Astrocyte (in vitro differentiated cells and primary cell): ENCODE data around the gene RFX4. TPM values are rescaled to one million over a fixed set of nuclear protein-coding genes. Genes with fewer than 3 reads are reported as not detected.

Source experiments
- DNase-seq: peaks from one replicate; pipeline ENCODE4 v3.0.0-alpha.2; 2010; ENCODE audit warnings: low read depth
- FAIRE-seq: peaks from 2 replicates; lab custom pipeline; 2011; peaks lifted over from hg19 to GRCh38; lab: Jason Lieb, UNC
- H2AFZ ChIP-seq: 2 replicates; pipeline ENCODE4 v1.6.0; 2012; ENCODE audit warnings: low read depth, low read length, inconsistent platforms
- H3K27ac ChIP-seq: 2 replicates; pipeline ENCODE4 v1.5.1; 2011; ENCODE audit warnings: low read depth, low read length, inconsistent platforms
- H3K27me3 ChIP-seq: 2 replicates; pipeline ENCODE4 v1.6.0; 2011; ENCODE audit warnings: low read length, inconsistent platforms; ENCODE audit not compliant: insufficient read depth
- H3K36me3 ChIP-seq: 2 replicates; pipeline ENCODE4 v1.5.1; 2011; ENCODE audit warnings: low read length, inconsistent platforms; ENCODE audit not compliant: insufficient read depth
- H3K4me1 ChIP-seq: 2 replicates; pipeline ENCODE4 v1.5.1; 2011; ENCODE audit warnings: low read length, inconsistent platforms; ENCODE audit not compliant: insufficient read depth
- H3K4me2 ChIP-seq: 2 replicates; pipeline ENCODE4 v1.6.0; 2012; ENCODE audit warnings: low read length, inconsistent platforms
- H3K4me3 ChIP-seq: 2 replicates; pipeline ENCODE4 v1.5.1; 2011; ENCODE audit warnings: low read depth, mild to moderate bottlenecking, low read length, inconsistent platforms; ENCODE audit not compliant: insufficient read depth
- H3K79me2 ChIP-seq: 2 replicates; pipeline ENCODE4 v1.6.0; 2012; ENCODE audit warnings: mild to moderate bottlenecking, low read length, inconsistent platforms; ENCODE audit not compliant: insufficient read depth
- H3K9ac ChIP-seq: 2 replicates; pipeline ENCODE4 v1.6.0; 2012; ENCODE audit warnings: mild to moderate bottlenecking, low read length, inconsistent platforms
- H3K9me3 ChIP-seq: 2 replicates; pipeline ENCODE4 v1.5.1; 2012; ENCODE audit warnings: low read depth, mild to moderate bottlenecking, low read length, inconsistent platforms; ENCODE audit not compliant: insufficient read depth
- H4K20me1 ChIP-seq: 2 replicates; pipeline ENCODE4 v1.6.0; 2012; ENCODE audit warnings: low read length, inconsistent platforms; ENCODE audit not compliant: insufficient read depth
- H3K27ac Mint-ChIP-seq: one replicate; pipeline ENCODE4 v1.8.0; 2021; ENCODE audit warnings: mild to moderate bottlenecking, mixed read lengths; ENCODE audit not compliant: unreplicated experiment
- H3K27me3 Mint-ChIP-seq: one replicate; pipeline ENCODE4 v1.8.0; 2021; ENCODE audit warnings: low read depth, mixed read lengths; ENCODE audit not compliant: unreplicated experiment
- H3K36me3 Mint-ChIP-seq: one replicate; pipeline ENCODE4 v1.8.0; 2021; ENCODE audit warnings: low read depth, mixed read lengths; ENCODE audit not compliant: unreplicated experiment
- H3K4me1 Mint-ChIP-seq: one replicate; pipeline ENCODE4 v1.8.0; 2021; ENCODE audit warnings: low read depth, mixed read lengths; ENCODE audit not compliant: unreplicated experiment
- H3K4me3 Mint-ChIP-seq: one replicate; pipeline ENCODE4 v1.8.0; 2021; ENCODE audit warnings: mild to moderate bottlenecking, moderate library complexity, mixed read lengths; ENCODE audit not compliant: unreplicated experiment
- H3K9me3 Mint-ChIP-seq: one replicate; pipeline ENCODE4 v1.8.0; 2021; ENCODE audit warnings: mild to moderate bottlenecking, mixed read lengths; ENCODE audit not compliant: unreplicated experiment
- CTCF ChIP-seq: IDR thresholded peaks from 2 replicates; pipeline ENCODE4 v1.5.1; 2011; ENCODE audit warnings: low read depth, mild to moderate bottlenecking, inconsistent platforms, low read length, moderate library complexity; ENCODE audit not compliant: insufficient read depth
- EZH2 ChIP-seq: IDR thresholded peaks from 2 replicates; pipeline ENCODE4 v1.6.1; 2012; ENCODE audit warnings: mild to moderate bottlenecking, low read length, inconsistent platforms; ENCODE audit not compliant: insufficient read depth
- total RNA-seq: library from RNA; stranded (reverse); gene quantifications from 2 replicates; pipeline ENCODE4 v1.2.1, GENCODE V29; 2021

The RFX4 gene
- total RNA-seq, 1 donor from 2014 or later = 0.07 TPM

GRCh38 chr12:106675651-106676435, 93.0 kb downstream of the RFX4 start:
- H3K4me2 ChIP-seq = no peak overlapping the region
- no peak overlapping the region for H3K4me3 ChIP-seq
- no peak overlapping the region for H3K9ac ChIP-seq
- H3K36me3 Mint-ChIP-seq = no peaks in the 10 kb centered on the region
- FAIRE-seq = no peak
- H3K79me2 ChIP-seq = no peaks in the 10 kb centered on the region
- H3K36me3 ChIP-seq = no peaks in the 10 kb centered on the region
- H3K4me1 Mint-ChIP-seq = no peaks in the 10 kb centered on the region
- no peak overlapping the region for H3K4me3 Mint-ChIP-seq
- peaks cover 2% of the 10 kb centered on the region for H3K9me3 Mint-ChIP-seq
- no peak overlapping the region for H2AFZ ChIP-seq
- peaks cover 23% of the 10 kb centered on the region for H3K27me3 Mint-ChIP-seq
- no peak for DNase-seq
- peaks cover 24% of the 10 kb centered on the region for H3K27me3 ChIP-seq
- no peak overlapping the region for H3K27ac Mint-ChIP-seq
- H3K4me1 ChIP-seq = no peaks in the 10 kb centered on the region
- no peak overlapping the region for H3K27ac ChIP-seq
- no peaks in the 10 kb centered on the region for H4K20me1 ChIP-seq
- TF ChIP-seq CTCF (no peak), EZH2 (no peak)
- no peaks in the 10 kb centered on the region for H3K9me3 ChIP-seq

GRCh38 chr12:106679574-106679973, 96.8 kb downstream of the RFX4 start:
- Mint-ChIP-seq H3K27ac (no peak overlapping the region), H3K9me3 (no peaks in the 10 kb centered on the region), H3K4me3 (no peak overlapping the region), H3K36me3 (no peaks in the 10 kb centered on the region), H3K4me1 (peaks cover 4% of the 10 kb centered on the region), H3K27me3 (peaks cover 13% of the 10 kb centered on the region)
- H3K27ac ChIP-seq = no peak overlapping the region
- no peak overlapping the region for H3K4me2 ChIP-seq
- H3K79me2 ChIP-seq = no peaks in the 10 kb centered on the region
- H3K9ac ChIP-seq = no peak overlapping the region
- no peaks in the 10 kb centered on the region for H3K36me3 ChIP-seq
- peaks cover 4% of the 10 kb centered on the region for H3K27me3 ChIP-seq
- H3K4me3 ChIP-seq = no peak overlapping the region
- no peaks in the 10 kb centered on the region for H3K9me3 ChIP-seq
- H3K4me1 ChIP-seq = no peaks in the 10 kb centered on the region
- H2AFZ ChIP-seq = no peak overlapping the region
- DNase-seq = no peak
- H4K20me1 ChIP-seq = no peaks in the 10 kb centered on the region
- TF ChIP-seq EZH2 = no peak
- TF ChIP-seq CTCF = no peak
- no peak for FAIRE-seq

DNA sequence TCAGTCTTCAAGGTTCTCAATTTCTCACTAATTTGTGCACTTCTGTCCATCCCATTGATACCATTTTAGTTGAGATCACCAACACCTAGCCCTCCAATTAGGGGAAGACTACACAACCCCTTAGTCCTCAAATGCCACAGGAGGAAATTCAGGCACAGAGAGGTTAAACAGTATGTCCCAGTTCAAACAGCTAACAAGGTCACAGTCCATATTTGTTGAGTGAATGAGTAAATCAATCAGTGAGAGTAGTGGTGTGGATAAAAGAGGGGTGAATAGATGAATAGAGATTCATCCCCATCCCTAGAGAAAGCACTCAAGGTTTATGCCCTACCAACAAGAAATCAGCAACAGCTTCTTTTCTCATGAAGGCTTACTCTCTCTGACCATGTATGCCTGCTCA, 97.5 kb downstream of the RFX4 start:
- no peak overlapping the region for H3K9ac ChIP-seq
- Mint-ChIP-seq H3K36me3 (no peaks in the 10 kb centered on the region), H3K4me1 (peaks cover 4% of the 10 kb centered on the region), H3K27ac (no peak overlapping the region), H3K4me3 (no peak overlapping the region), H3K9me3 (no peaks in the 10 kb centered on the region), H3K27me3 (peaks cover 12% of the 10 kb centered on the region)
- H4K20me1 ChIP-seq = no peaks in the 10 kb centered on the region
- no peaks in the 10 kb centered on the region for H3K9me3 ChIP-seq
- no peak for FAIRE-seq
- H3K4me2 ChIP-seq = no peak overlapping the region
- no peaks in the 10 kb centered on the region for H3K4me1 ChIP-seq
- TF ChIP-seq EZH2 (no peak), CTCF (no peak)
- H3K36me3 ChIP-seq = no peaks in the 10 kb centered on the region
- H2AFZ ChIP-seq = no peak overlapping the region
- DNase-seq = no peak
- H3K27me3 ChIP-seq = peaks cover 4% of the 10 kb centered on the region
- no peaks in the 10 kb centered on the region for H3K79me2 ChIP-seq
- no peak overlapping the region for H3K27ac ChIP-seq
- H3K4me3 ChIP-seq = no peak overlapping the region
